ENCODE results near the gene LIPI. TPM values are rescaled to one million over a fixed set of nuclear protein-coding genes. Genes with fewer than 3 reads are reported as not detected.
"Not testable (repeated sequence)": the region's sequence is repeated elsewhere in the genome, so short reads cannot be mapped to it uniquely, and the experiment has no call there.

LIPI gene
- total RNA-seq, 1 experiment from 2014 or later, result not detected

- DNase-seq (ENCODE audit: low spot score), result no peak
Measured at GRCh38 chr21:14119038-14119437, 91.7 kb downstream of the LIPI start.

- DNase-seq (ENCODE audit: low spot score), result no peak
Measured at GRCh38 chr21:14116080-14116481, 94.7 kb downstream of the LIPI start.

GRCh38 chr21:14115646-14116045 is 95.1 kb downstream of the LIPI start:
- DNase-seq (ENCODE audit: low spot score), result no peak

- DNase-seq (ENCODE audit: low spot score), result no peak
Measured at GRCh38 chr21:14114251-14114650, 96.5 kb downstream of the LIPI start.

GRCh38 chr21:14104564-14104963 is 106.2 kb downstream of the LIPI start:
- DNase-seq (ENCODE audit: low spot score), result not testable (repeated sequence)

GRCh38 chr21:14099570-14099969 is 111.2 kb downstream of the LIPI start:
- no peak for DNase-seq (ENCODE audit: low spot score)

- no peak for DNase-seq (ENCODE audit: low spot score)
Measured at GRCh38 chr21:14097881-14098499, 112.8 kb downstream of the LIPI start.

DNA sequence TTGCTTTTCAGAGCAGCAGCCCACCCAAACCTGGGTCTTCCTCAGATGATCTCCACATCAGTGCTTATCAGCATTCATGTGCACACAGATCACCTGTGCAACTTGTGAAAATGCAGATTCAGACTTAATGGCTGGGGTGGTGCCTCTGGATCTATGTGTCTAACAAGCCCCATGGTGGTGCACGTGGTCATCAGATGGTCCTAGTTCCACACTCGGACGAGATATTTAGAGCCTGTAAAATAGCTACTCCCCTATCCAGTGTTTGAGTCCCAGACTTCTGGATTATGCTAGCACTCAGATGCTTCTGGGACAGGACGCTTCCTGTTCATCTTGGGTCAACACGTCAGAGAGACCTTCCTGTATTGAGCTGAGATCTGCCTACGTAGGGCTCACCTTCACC is 114.2 kb downstream of the LIPI start:
- DNase-seq (ENCODE audit: low spot score), result no peak

GRCh38 chr21:14096172-14096571 is 114.6 kb downstream of the LIPI start:
- DNase-seq (ENCODE audit: low spot score), result no peak

- DNase-seq (ENCODE audit: low spot score), result no peak
Measured at GRCh38 chr21:14095056-14095455, 115.7 kb downstream of the LIPI start.

DNA sequence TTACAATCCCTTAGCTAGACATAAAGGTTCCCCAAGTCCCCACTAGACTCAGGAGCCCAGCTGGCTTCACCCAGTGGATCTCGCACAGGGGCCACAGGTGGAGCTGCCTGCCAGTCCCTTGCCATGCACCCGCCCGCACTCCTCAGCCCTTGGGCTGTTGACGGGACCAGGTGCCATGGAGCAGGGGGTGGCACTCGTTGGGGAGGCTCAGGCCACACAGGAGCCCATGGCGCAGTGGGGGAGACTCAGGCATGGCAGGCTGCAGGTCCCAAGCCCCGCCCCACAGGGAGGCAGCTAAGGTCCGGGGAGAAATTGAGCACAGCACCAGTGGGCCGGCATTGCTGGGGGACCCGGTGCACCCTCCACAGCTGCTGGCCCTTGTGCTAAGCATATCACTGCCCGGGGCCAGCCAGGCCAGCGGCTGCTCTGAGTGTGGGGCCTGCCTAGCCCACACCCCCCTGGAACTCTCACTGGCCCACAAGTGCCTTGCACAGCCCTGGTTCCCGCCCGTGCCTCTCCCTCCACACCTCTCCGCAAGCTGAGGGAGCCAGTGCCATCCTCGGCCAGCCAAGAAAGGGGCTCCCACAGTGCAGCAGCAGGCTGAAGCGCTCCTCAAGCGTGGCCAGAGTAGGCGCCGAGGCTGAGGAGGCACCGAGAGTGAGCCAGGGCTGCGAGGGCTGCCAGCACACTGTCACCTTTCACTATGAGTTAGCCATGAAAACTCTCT is 117.8 kb downstream of the LIPI start:
- DNase-seq (ENCODE audit: low spot score), result no peak

DNA sequence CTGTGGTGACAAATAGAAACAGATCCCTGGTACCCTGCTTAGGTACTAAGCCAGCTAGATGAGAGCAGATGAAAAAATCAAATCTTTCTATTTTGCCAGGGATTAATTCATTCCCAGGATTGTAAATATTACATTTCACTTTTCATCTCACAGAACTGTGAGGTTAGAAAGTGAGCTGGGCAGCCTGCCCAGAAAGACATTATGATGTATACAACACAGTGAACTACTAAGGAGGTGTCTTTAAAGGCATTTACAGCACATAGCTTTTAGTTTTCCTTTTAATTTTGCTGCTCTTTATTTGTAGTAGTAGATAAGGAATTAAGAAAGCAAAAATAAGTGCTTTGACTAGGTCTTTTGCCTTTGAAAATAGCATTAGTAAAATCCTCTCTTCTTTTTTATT is 120.6 kb downstream of the LIPI start:
- DNase-seq (ENCODE audit: low spot score), result not testable (repeated sequence)

DNA sequence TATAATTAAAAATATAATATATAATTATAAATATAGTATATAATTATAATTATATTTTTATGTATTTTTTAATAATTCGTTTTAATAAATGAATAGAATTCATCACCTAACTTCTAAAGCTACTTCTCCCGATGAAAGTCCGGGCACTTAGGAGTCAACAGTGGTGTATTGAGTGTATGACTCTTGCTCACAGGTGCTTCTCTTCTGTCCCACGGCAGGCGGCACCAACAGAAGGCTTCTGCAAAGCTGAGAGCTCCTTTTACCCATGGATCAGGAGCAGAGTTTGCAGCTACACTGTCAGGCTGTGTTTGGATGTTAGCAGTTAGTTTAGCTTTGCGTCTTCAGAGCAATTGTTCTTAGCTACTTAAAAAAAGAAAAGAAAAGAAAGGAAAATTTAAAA is 122.4 kb downstream of the LIPI start:
- DNase-seq (ENCODE audit: low spot score), result no peak

DNA sequence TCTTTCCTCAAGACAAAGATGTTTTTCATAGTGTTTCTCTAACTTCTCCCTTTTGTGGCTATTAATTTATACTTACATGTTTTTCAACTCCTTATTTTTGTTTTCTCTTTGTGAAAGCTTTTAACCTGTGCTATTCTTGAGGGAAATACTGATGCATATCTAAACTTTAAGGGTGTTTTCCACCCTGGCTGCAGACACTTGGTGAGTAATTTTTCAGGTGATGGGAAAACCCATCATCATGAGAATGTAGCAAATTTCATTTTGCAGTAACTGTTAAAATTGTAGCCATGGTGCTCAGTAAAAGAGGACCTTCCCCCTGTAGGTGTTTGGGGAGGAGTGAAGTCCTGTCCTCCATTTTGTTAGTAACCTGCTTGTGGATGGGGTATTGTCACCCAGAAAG is 124.2 kb downstream of the LIPI start:
- DNase-seq (ENCODE audit: low spot score), result no peak

GRCh38 chr21:14084701-14085100 is 126.1 kb downstream of the LIPI start:
- DNase-seq (ENCODE audit: low spot score), result no peak

- no peak for DNase-seq (ENCODE audit: low spot score)
Measured at GRCh38 chr21:14084068-14084501, 126.7 kb downstream of the LIPI start.

DNA sequence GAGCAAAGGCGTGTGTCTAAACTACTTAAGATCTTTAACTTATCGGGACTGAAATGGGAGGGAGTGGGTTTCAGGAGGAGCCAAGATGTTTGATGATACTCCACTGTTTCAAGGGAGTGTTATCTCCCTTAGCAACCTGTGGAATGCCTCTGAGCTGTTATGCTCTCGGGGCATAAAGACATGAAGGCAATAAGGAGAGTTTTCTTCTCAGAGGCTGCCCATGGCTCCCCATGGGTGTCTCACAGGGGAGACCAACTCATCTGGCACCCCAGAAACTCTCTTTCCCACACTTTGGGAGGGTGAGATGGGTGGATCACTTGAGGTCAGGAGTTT is 130.0 kb downstream of the LIPI start:
- no peak for DNase-seq (ENCODE audit: low spot score)

DNA sequence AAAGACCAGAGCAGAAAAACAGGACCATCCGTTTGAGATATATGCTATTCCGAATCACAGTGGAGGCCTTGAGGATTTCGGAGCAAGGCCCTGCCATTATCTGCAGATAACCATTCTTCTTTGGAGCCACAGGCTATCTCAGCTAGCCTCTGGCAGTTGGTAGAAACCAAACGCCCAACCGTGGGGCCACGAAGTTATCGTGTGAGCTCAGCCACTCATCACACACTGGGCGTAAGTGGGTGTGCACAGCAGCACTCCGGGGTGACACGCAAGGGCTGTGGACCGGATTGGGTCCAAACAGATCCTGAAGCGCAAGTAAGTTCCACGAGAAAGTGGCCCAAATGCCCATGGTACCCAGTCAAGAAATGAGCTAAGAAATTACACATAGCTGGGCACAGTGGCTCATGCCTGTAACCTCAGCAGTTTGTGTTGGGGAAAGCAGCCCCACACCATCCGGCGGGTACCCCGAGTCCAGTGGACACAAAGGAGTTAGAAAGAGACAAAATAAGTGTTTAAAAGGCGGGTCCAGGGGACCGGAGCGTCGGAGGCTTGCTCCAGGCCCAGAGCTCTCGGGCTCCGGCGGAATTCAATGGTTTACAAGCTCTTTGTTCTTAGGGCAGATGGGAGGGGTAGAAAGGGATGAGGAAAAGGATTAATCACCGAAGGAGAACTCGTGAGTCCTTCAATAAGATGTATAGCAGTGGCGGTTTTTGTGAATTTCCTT is 130.6 kb downstream of the LIPI start:
- DNase-seq (ENCODE audit: low spot score), result no peak

- DNase-seq (ENCODE audit: low spot score), result no peak
Measured at GRCh38 chr21:14078746-14079375, 131.9 kb downstream of the LIPI start.

GRCh38 chr21:14076143-14076806 is 134.5 kb downstream of the LIPI start:
- no peak for DNase-seq (ENCODE audit: low spot score)

GRCh38 chr21:14075346-14076142 is 135.2 kb downstream of the LIPI start:
- DNase-seq (ENCODE audit: low spot score), result no peak
